Mucosa of gallbladder (tissue), 1 donor: Measurements from ENCODE around the gene VIT. TPM values are rescaled to one million over a fixed set of nuclear protein-coding genes. Genes with fewer than 3 reads are reported as not detected.

Experiments used
- DNase-seq: peaks from one replicate; pipeline ENCODE4 v3.0.0-alpha.2; 2020; ENCODE audit warnings: low spot score
- total RNA-seq: library from RNA; stranded (reverse); gene quantifications from one replicate; pipeline ENCODE4 v1.2.1, GENCODE V29; 2021
- donor health status: DM: no; HTN: no; CAD: no.

VIT gene, protein sequence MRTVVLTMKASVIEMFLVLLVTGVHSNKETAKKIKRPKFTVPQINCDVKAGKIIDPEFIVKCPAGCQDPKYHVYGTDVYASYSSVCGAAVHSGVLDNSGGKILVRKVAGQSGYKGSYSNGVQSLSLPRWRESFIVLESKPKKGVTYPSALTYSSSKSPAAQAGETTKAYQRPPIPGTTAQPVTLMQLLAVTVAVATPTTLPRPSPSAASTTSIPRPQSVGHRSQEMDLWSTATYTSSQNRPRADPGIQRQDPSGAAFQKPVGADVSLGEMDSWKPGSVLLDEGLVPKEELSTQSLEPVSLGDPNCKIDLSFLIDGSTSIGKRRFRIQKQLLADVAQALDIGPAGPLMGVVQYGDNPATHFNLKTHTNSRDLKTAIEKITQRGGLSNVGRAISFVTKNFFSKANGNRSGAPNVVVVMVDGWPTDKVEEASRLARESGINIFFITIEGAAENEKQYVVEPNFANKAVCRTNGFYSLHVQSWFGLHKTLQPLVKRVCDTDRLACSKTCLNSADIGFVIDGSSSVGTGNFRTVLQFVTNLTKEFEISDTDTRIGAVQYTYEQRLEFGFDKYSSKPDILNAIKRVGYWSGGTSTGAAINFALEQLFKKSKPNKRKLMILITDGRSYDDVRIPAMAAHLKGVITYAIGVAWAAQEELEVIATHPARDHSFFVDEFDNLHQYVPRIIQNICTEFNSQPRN
- 1.5 TPM for total RNA-seq

DNA sequence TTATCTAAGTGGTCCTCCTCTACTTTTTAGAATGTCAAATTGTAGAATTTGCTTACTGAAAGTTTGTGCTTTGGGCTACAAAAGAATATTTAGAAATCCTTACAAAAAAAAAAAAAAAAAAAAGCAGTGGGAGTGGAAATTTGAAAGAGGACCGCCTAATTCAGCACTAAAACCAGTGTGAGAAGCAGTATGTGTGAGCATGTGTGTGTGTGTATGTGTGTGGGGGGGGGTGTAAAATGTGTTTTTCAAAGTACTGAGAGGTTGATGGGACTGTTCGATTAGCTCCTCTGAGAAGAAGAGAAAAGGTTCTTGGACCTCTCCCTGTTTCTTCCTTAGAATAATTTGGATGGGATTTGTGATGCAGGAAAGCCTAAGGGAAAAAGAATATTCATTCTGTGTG, at the start of gene VIT:
Gene VIT, plus strand, starts transcription at position 175 of the 400 bp plus-strand sequence. CDS start 19,664 bp downstream, outside the sequence.
- no peak for DNase-seq

DNA sequence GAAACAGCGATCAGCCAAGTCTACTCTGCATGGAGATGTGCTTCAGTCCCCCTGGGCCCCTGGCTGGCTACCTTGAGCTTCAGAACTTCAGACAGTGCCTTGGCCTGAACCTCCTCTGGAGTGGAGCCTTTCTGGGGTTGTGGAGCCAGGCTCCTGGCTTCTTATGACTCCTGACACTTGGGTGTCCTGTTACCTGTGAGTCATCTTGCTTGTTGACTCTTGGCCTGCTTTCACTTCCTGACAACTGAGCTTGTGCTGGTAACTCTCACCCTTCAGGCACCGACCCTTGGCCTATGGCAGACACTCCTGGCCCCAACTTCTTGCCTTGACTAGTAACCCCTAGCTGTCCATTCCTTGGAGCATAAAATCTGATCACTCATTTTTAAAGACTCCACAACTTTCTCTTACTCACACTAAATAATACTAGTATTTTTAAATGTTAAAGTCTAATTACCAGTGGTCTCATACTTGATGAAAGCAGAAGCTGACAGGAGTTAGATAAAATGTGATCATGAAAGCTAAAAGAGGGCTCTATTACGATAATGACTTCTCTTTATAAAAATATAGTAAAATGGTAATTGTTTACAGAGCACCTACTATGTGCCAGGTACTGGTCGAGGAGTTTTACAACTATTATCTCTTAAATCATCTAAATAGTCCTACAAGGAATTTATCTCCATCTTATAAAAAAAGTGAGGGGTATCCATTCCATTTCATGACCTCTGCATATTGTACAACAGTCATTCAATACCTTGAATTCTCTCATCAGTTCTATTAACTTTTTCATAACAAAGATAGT, 46.3 kb upstream of the VIT start:
- peak; percentile 19 for DNase-seq

DNA sequence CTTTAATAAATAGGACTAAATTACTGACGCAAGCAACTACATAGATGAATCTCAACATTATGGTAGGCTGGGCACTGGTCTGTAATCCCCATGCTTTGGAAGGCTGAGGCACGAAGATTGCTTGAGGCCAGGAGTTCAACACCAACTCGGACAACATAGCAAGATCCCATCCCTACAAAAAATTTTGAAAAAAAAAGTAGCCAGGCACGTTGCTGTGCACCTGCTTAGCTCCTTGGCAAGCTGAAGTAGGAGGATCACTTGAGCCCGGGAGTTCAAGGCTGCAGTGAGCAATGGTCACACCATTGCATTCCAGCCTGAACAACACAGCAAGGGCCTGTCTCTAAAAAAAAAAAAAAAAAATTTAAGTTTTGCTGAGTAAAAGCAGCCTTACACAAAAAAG, 43.4 kb upstream of the VIT start:
- DNase-seq, result no peak

DNA sequence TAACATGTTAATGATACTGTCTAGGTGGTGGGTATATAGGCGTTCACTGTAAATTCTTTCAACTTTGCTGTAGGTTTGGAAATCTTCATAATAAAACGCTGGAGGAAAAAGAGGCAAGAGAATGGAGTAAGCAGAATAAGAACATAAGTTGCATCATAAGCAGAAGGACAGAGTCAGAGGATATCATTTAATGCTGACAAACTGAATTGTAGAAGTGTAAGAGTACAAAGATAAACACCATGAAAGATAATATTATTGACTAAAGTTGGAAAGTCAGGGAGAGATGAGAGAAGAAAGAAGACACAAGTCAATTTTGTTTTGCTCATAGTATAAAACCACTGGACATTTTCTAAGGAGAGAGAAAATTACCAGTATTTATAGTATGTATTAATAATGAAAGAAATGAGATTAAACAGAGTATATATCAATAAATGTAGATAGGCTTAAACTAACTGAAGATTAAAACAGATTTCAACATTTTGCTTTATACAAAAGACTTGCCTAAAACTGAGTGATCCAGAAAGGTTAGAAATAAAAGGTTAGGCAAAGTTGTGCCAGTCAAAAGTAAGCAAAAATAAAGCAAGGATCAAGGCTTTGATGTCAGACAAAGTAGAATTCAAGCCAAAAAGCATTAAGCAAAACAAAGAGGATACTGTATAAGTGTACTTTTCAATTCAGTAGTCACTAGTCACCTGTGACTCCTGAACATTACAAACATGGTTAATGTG, 42.4 kb upstream of the VIT start:
- no peak for DNase-seq

DNA sequence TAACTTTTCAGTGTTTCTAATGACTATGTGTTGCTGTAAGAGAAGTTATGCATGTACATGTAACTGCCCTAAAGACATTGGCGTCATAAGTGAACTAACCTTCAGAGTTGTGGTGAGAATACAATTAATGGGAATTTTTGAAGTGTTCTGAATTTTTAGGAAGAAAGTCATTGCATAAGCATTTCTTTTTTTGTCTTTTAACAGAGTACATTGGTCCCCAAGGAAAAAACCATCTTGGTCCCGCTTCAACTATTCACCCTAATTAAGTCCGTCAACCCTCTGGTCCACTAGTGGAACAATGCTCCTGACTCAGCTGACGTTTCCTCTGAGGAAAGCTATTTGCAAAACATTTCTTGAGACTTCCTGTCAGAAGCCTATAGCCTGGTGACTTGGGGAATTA, 41.1 kb upstream of the VIT start:
- no peak for DNase-seq

GRCh38 chr2:36657703-36658102, 38.8 kb upstream of the VIT start:
- no peak for DNase-seq

- DNase-seq, result no peak
These were observed 38.2 kb upstream of the VIT start for GRCh38 chr2:36658277-36658748.

- no peak for DNase-seq
These were observed 37.3 kb upstream of the VIT start for GRCh38 chr2:36659218-36659617.

DNA sequence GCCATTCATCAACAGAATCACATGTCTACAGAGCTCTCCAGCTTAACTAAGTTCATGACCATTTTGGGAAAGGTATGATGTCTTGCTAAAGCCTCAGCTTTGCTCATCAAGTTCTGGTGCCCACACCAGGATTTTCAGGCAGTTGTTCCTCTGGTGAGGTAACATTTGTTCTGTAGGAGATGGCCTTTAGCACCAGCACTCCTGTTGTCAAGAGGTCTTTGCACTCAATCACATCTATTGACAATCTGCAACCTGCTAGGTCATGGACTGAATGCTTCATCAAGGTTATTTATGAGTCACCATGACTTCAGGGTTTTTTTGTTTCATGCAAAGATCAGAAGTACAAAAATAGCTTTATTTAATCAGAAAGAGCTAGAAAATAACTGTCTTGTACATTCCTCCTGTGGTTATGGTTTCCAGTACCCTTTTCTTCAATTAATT, 36.6 kb upstream of the VIT start:
- no peak for DNase-seq

GRCh38 chr2:36662638-36663037, 33.9 kb upstream of the VIT start:
- no peak for DNase-seq

- DNase-seq, result no peak
These were observed 33.2 kb upstream of the VIT start for GRCh38 chr2:36663295-36663694.

DNA sequence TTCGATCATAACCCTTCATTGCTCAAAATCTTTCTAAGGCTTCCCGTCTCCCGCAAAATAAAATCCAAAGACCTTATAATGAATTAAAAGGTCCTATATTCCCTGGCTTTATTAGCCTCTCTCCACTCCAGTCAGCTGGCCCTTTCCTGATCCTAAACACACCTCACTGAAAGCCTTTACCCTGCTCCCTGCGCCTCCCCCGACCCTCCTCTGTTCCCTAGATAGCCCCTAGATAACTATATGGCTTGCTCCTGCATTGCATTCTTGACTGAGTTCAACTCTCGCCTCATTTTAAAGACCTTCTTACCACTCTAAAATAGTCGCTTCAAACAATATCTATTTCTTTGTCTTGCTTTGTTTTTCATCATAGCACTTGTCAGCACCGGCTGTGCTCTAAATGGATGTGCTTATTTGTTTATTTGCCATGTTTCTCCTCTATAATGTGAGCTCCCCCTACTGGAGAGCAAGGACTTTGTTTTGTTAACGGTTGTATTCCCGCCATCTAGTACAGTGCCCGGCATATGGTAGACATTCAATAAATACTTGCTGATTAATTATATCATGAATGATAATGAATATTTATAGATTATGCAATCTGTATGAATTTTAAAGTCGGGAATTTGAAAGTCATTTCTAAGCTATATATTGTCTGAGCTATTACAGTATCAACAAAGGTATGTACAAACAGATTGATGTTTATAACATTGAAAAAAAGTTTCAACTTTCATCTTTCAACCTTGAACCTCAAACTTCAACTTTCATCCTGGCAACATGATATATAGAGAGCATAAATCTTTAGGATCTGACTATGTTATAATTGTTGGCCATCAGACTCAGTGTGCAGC, 32.4 kb upstream of the VIT start:
- DNase-seq, result peak; percentile 20

- no peak for DNase-seq
These were observed 31.8 kb upstream of the VIT start for GRCh38 chr2:36664696-36665076.

- no peak for DNase-seq
These were observed 28.6 kb upstream of the VIT start for GRCh38 chr2:36667931-36668330.

- DNase-seq, result no peak
These were observed 25.5 kb upstream of the VIT start for GRCh38 chr2:36670881-36671595.

DNA sequence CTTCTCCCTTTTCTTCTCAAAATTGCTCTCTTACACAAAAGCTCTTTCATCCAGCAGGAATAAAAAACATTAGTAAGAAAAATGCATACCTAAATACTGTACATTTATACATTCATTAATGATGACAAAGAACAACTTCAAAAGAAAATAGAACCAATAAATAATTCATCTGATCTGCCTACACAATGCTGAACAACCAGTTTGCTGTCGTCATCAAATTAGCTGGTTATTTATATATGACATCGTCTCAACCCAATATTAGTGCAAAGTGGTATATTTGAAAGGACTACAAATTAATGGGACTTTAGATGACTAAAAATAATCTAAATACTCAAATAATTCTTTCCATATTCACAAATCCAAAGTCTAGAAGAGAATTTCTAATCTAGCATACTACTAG, 24.8 kb upstream of the VIT start:
- DNase-seq, result no peak

- DNase-seq, result no peak
These were observed 24.3 kb upstream of the VIT start for GRCh38 chr2:36672199-36672598.

GRCh38 chr2:36675579-36676282, 20.8 kb upstream of the VIT start:
- no peak for DNase-seq

GRCh38 chr2:36676364-36676763, 20.1 kb upstream of the VIT start:
- no peak for DNase-seq
